GM19023 (cell line): ENCODE results near the gene ADAMTS17.

ENCODE experiments used
- ATAC-seq: cut with Tn5 transposase; IDR thresholded peaks from one replicate; pipeline ENCODE4 v1.9.1; 2021; ENCODE audit warnings: mild to moderate bottlenecking, moderate library complexity; ENCODE audit not compliant: unreplicated experiment

Gene ADAMTS17

GRCh38 chr15:100033140-100033857 lies 308.5 kb downstream of the ADAMTS17 start:
- no peak for ATAC-seq

GRCh38 chr15:100032358-100033085 lies 309.3 kb downstream of the ADAMTS17 start:
- ATAC-seq = no peak

GRCh38 chr15:100031665-100032357 lies 310.0 kb downstream of the ADAMTS17 start:
- ATAC-seq = no peak

GRCh38 chr15:100030586-100031229 lies 311.1 kb downstream of the ADAMTS17 start:
- ATAC-seq = no peak

GRCh38 chr15:100029868-100030479 lies 311.8 kb downstream of the ADAMTS17 start:
- ATAC-seq = no peak

- no peak for ATAC-seq
These were observed 312.7 kb downstream of the ADAMTS17 start for GRCh38 chr15:100029045-100029444.

GRCh38 chr15:100026041-100026440 lies 315.7 kb downstream of the ADAMTS17 start:
- no peak for ATAC-seq

- ATAC-seq = no peak
These were observed 319.0 kb downstream of the ADAMTS17 start for GRCh38 chr15:100022806-100023205.

- ATAC-seq = no peak
These were observed 319.4 kb downstream of the ADAMTS17 start for GRCh38 chr15:100022391-100022790.

- no peak for ATAC-seq
These were observed 320.1 kb downstream of the ADAMTS17 start for GRCh38 chr15:100021653-100022052.

- no peak for ATAC-seq
These were observed 321.2 kb downstream of the ADAMTS17 start for GRCh38 chr15:100020614-100021013.

GRCh38 chr15:100020189-100020588 lies 321.6 kb downstream of the ADAMTS17 start:
- ATAC-seq = no peak

- ATAC-seq = no peak
These were observed 322.2 kb downstream of the ADAMTS17 start for GRCh38 chr15:100019601-100020000.

- ATAC-seq = no peak
These were observed 323.6 kb downstream of the ADAMTS17 start for GRCh38 chr15:100018191-100018590.

GRCh38 chr15:100017140-100017539 lies 324.6 kb downstream of the ADAMTS17 start:
- no peak for ATAC-seq

GRCh38 chr15:100016632-100017031 lies 325.1 kb downstream of the ADAMTS17 start:
- ATAC-seq = no peak

GRCh38 chr15:100011235-100011634 lies 330.5 kb downstream of the ADAMTS17 start:
- ATAC-seq = no peak

GRCh38 chr15:100009372-100009771 lies 332.4 kb downstream of the ADAMTS17 start:
- ATAC-seq = no peak

- ATAC-seq = no peak
These were observed 333.5 kb downstream of the ADAMTS17 start for GRCh38 chr15:100008258-100008657.

GRCh38 chr15:100007609-100008008 lies 334.2 kb downstream of the ADAMTS17 start:
- ATAC-seq = no peak

GRCh38 chr15:100005715-100006114 lies 336.1 kb downstream of the ADAMTS17 start:
- no peak for ATAC-seq
